IMR-90 (cell line): Measurements from ENCODE around the gene AQP1.

ENCODE experiments used
- CEBPB ChIP-seq: IDR thresholded peaks from 2 replicates; pipeline ENCODE4 v1.6.1; 2012; ENCODE audit warnings: low read depth, low read length, improper control_type of control experiment
- CHD1 ChIP-seq: IDR thresholded peaks from 2 replicates; pipeline ENCODE4 v1.6.1; 2012; ENCODE audit warnings: low read depth, low read length, improper control_type of control experiment
- MAFK ChIP-seq: IDR thresholded peaks from 2 replicates; pipeline ENCODE4 v1.6.1; 2012; ENCODE audit warnings: low read depth, low read length, improper control_type of control experiment
- MXI1 ChIP-seq: IDR thresholded peaks from 2 replicates; pipeline ENCODE4 v1.6.1; 2012; ENCODE audit warnings: low read depth, mild to moderate bottlenecking, low read length, moderate library complexity, borderline replicate concordance
- POLR2A ChIP-seq: IDR thresholded peaks from 2 replicates; pipeline ENCODE4 v1.6.1; 2012; ENCODE audit warnings: mild to moderate bottlenecking, low read depth, low read length
- RAD21 ChIP-seq: IDR thresholded peaks from 2 replicates; pipeline ENCODE4 v1.6.1; 2012; ENCODE audit warnings: low read length, improper control_type of control experiment
- RCOR1 ChIP-seq: IDR thresholded peaks from 2 replicates; pipeline ENCODE4 v1.6.1; 2012; ENCODE audit warnings: mild to moderate bottlenecking, low read length, improper control_type of control experiment; ENCODE audit not compliant: insufficient replicate concordance
- TF ChIP-seq, protein P1 (sequence below): conservative IDR thresholded peaks from 2 replicates; pipeline ENCODE4 v1.5.1; 2012; ENCODE audit warnings: mild to moderate bottlenecking, low read depth, low read length, improper control_type of control experiment

DNA sequence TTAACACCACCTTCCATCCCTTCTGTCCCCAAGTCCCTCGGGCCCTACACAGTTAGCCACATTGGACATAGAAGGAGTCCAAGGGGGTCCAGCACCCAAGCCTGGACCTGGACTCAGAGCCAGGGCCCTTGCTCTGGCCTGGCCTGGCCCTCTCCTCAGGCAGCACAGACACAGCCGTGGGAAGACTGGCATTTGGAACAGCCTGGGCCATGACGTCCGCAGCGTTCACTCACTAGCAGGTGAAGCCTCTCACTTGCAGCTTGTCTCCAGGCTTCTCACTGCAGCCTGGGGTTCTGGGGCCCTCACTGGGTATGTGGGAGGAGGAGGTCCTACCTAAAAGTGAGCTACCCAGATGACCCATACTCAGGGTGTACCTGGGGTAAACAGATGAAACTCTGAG is 33.7 kb upstream of the AQP1 start:
- TF ChIP-seq CEBPB (no peak), POLR2A (no peak), MXI1 (no peak), CHD1 (no peak), MAFK (no peak), RCOR1 (no peak), RAD21 (no peak)
- TF ChIP-seq, protein P1, sequence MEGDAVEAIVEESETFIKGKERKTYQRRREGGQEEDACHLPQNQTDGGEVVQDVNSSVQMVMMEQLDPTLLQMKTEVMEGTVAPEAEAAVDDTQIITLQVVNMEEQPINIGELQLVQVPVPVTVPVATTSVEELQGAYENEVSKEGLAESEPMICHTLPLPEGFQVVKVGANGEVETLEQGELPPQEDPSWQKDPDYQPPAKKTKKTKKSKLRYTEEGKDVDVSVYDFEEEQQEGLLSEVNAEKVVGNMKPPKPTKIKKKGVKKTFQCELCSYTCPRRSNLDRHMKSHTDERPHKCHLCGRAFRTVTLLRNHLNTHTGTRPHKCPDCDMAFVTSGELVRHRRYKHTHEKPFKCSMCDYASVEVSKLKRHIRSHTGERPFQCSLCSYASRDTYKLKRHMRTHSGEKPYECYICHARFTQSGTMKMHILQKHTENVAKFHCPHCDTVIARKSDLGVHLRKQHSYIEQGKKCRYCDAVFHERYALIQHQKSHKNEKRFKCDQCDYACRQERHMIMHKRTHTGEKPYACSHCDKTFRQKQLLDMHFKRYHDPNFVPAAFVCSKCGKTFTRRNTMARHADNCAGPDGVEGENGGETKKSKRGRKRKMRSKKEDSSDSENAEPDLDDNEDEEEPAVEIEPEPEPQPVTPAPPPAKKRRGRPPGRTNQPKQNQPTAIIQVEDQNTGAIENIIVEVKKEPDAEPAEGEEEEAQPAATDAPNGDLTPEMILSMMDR: no peak
